H1 (cell line): ENCODE data around the gene STIM2. TPM values are rescaled to one million over a fixed set of nuclear protein-coding genes. Genes with fewer than 3 reads are reported as not detected.

Experiments used
- CTCF ChIA-PET: fragments of 300-600 bp; sonication (Branson Sonifier 250); formaldehyde crosslinking; loops from one replicate; lab custom pipeline; 2021; ENCODE audit not compliant: partially characterized antibody; lab: Charles Lee
- POLR2A ChIA-PET: fragments of 300-600 bp; sonication (Branson Sonifier 250); formaldehyde crosslinking; loops from one replicate; lab custom pipeline; 2021; ENCODE audit warnings: inconsistent platforms; ENCODE audit not compliant: partially characterized antibody; lab: Charles Lee
- DNase-seq, 2 experiments: peaks; one replicate each; pipeline versions ENCODE4 v3.0.0 to v3.0.0-alpha.2; 2010 to 2022; ENCODE audit warnings: low spot score in 2 of 2, low read depth in 1 of 2, mixed read lengths in 1 of 2
- FAIRE-seq: peaks from 2 replicates; lab custom pipeline; 2011; peaks lifted over from hg19 to GRCh38; lab: Jason Lieb, UNC
- H2AFZ ChIP-seq: 2 replicates; pipeline ENCODE4 v1.8.1; 2012; ENCODE audit warnings: low read length, inconsistent platforms
- H2AK5ac ChIP-seq: 2 replicates; pipeline ENCODE4 v1.6.1; 2013; ENCODE audit warnings: low read depth, low read length
- H2BK120ac ChIP-seq: replicated peaks from 2 replicates; pipeline ENCODE3; 2013; ENCODE audit warnings: low read depth, low read length, inconsistent platforms
- H2BK12ac ChIP-seq: 2 replicates; pipeline ENCODE4 v1.6.1; 2013; ENCODE audit warnings: low read depth, low read length
- H2BK15ac ChIP-seq: 2 replicates; pipeline ENCODE4 v1.6.1; 2013; ENCODE audit warnings: low read length
- H2BK20ac ChIP-seq: 2 replicates; pipeline ENCODE4 v1.6.1; 2013; ENCODE audit warnings: low read length
- H2BK5ac ChIP-seq: 2 replicates; pipeline ENCODE4 v1.6.1; 2013; ENCODE audit warnings: low read depth, low read length
- H3K14ac ChIP-seq: 2 replicates; pipeline ENCODE4 v1.6.1; 2013; ENCODE audit warnings: inconsistent platforms; ENCODE audit not compliant: insufficient read length
- H3K18ac ChIP-seq: 2 replicates; pipeline ENCODE4 v1.6.1; 2013; ENCODE audit warnings: low read length; ENCODE audit errors: extremely low read depth
- H3K23ac ChIP-seq: 2 replicates; pipeline ENCODE4 v1.6.1; 2013; ENCODE audit warnings: inconsistent platforms; ENCODE audit not compliant: insufficient read length
- H3K23me2 ChIP-seq: 2 replicates; pipeline ENCODE4 v1.6.1; 2013; ENCODE audit warnings: low read depth, low read length
- H3K27ac ChIP-seq: 2 replicates; pipeline ENCODE4 v1.6.1; 2011; ENCODE audit warnings: low read depth, low read length, inconsistent platforms
- H3K27me3 ChIP-seq, 4 experiments: replicated peaks in 1 of 4; 1 replicate in 1 of 4; 2 replicates in 3 of 4; pipeline versions ENCODE4 v1.6.1 to v1.8.1; 2011 to 2013; ENCODE audit warnings: low read length in 3 of 4, mild to moderate bottlenecking in 3 of 4, inconsistent platforms in 2 of 4, mixed read lengths in 2 of 4, moderate library complexity in 1 of 4; ENCODE audit not compliant: control insufficient read depth in 3 of 4, insufficient read depth in 3 of 4; ENCODE audit errors: extremely low read depth in 1 of 4
- H3K36me3 ChIP-seq, 4 experiments: 2 replicates each; pipeline versions ENCODE4 v1.6.1 to v1.8.1; 2011 to 2013; ENCODE audit warnings: mild to moderate bottlenecking in 4 of 4, low read length in 3 of 4, moderate library complexity in 2 of 4, control low read depth in 1 of 4, inconsistent platforms in 1 of 4; ENCODE audit not compliant: insufficient read depth in 4 of 4, control insufficient read depth in 2 of 4
- H3K4ac ChIP-seq: replicated peaks from 2 replicates; pipeline ENCODE3; 2013; ENCODE audit warnings: low read length, low read depth, mixed read lengths, inconsistent platforms; ENCODE audit not compliant: insufficient read length
- H3K4me1 ChIP-seq, 4 experiments: replicated peaks in 1 of 4; 1 replicate in 1 of 4; 2 replicates in 3 of 4; pipeline versions ENCODE4 v1.6.1 to v1.8.1; 2011 to 2013; ENCODE audit warnings: low read length in 3 of 4, inconsistent platforms in 2 of 4, mixed read lengths in 1 of 4; ENCODE audit not compliant: insufficient read depth in 4 of 4, control insufficient read depth in 3 of 4
- H3K4me2 ChIP-seq, 2 experiments: 2 replicates each; pipeline versions ENCODE4 v1.6.1 to v1.8.1; 2011 to 2013; ENCODE audit warnings: low read depth in 2 of 2, low read length in 2 of 2, control low read depth in 1 of 2, inconsistent platforms in 1 of 2, mild to moderate bottlenecking in 1 of 2; ENCODE audit not compliant: insufficient read depth in 1 of 2
- H3K4me3 ChIP-seq, 4 experiments: fragments of 200-600, 300-600 bp in 1 of 4; sonication (generic), shearing (Covaris generic), sonication (Bioruptor Twin) in 1 of 4; 2 replicates each; pipeline versions ENCODE4 v1.5.1 to v1.8.1; 2011 to 2016; ENCODE audit warnings: low read length in 4 of 4, low read depth in 3 of 4, control low read depth in 2 of 4, inconsistent platforms in 2 of 4, mild to moderate bottlenecking in 2 of 4, mixed read lengths in 1 of 4, moderate library complexity in 1 of 4; ENCODE audit not compliant: insufficient read depth in 2 of 4; ENCODE audit errors: extremely low read depth in 1 of 4
- H3K56ac ChIP-seq: replicated peaks from 2 replicates; pipeline ENCODE3; 2013; ENCODE audit warnings: low read depth, mild to moderate bottlenecking, mixed read lengths, low read length, inconsistent platforms; ENCODE audit not compliant: insufficient read length
- H3K79me1 ChIP-seq: 2 replicates; pipeline ENCODE4 v1.6.1; 2013; ENCODE audit warnings: low read depth, low read length, control low read depth
- H3K79me2 ChIP-seq, 2 experiments: 2 replicates each; pipeline versions ENCODE4 v1.6.1 to v1.8.1; 2012 to 2013; ENCODE audit warnings: low read length in 2 of 2, mild to moderate bottlenecking in 2 of 2, inconsistent platforms in 1 of 2; ENCODE audit not compliant: insufficient read depth in 2 of 2, control insufficient read depth in 1 of 2
- H3K9ac ChIP-seq, 4 experiments: replicated peaks in 1 of 4; 1 replicate in 1 of 4; 2 replicates in 3 of 4; pipeline versions ENCODE4 v1.6.1 to v1.8.1; 2011 to 2013; ENCODE audit warnings: low read depth in 3 of 4, low read length in 3 of 4, control low read depth in 2 of 4, mild to moderate bottlenecking in 2 of 4, moderate library complexity in 2 of 4, inconsistent platforms in 1 of 4; ENCODE audit errors: extremely low read depth in 1 of 4
- H3K9me3 ChIP-seq, 2 experiments: 2 replicates each; pipeline versions ENCODE4 v1.6.1 to v1.8.1; 2012 to 2013; ENCODE audit warnings: mild to moderate bottlenecking in 2 of 2, moderate library complexity in 2 of 2, control low read depth in 1 of 2, inconsistent platforms in 1 of 2, low read depth in 1 of 2, low read length in 1 of 2, mixed read lengths in 1 of 2; ENCODE audit not compliant: insufficient read depth in 2 of 2
- H4K20me1 ChIP-seq, 2 experiments: replicated peaks in 1 of 2; 2 replicates each; pipeline versions ENCODE3 to v1.8.1; 2011 to 2013; ENCODE audit warnings: inconsistent platforms in 2 of 2, low read length in 2 of 2, mild to moderate bottlenecking in 1 of 2; ENCODE audit not compliant: insufficient read depth in 2 of 2, control insufficient read depth in 1 of 2
- H4K5ac ChIP-seq: 2 replicates; pipeline ENCODE4 v1.6.1; 2013; ENCODE audit warnings: low read length, low read depth, mixed read lengths, inconsistent platforms; ENCODE audit not compliant: insufficient read length
- H4K8ac ChIP-seq: 2 replicates; pipeline ENCODE4 v1.8.0; 2013; ENCODE audit warnings: mild to moderate bottlenecking, moderate library complexity, low read length, inconsistent platforms; ENCODE audit not compliant: insufficient read depth; ENCODE audit errors: extremely low read depth
- H4K91ac ChIP-seq: replicated peaks from 2 replicates; pipeline ENCODE3; 2013; ENCODE audit warnings: low read length, mixed read lengths, inconsistent platforms; ENCODE audit not compliant: insufficient read length
- ASH2L ChIP-seq: fragments of 200-600, 300-600 bp; sonication (generic); IDR thresholded peaks from one replicate; pipeline ENCODE4 v1.7.1; 2017; ENCODE audit warnings: low read length
- BCL11A ChIP-seq, 2 experiments: IDR thresholded peaks; one replicate each; pipeline ENCODE4 v1.6.1; 2011; ENCODE audit warnings: low read depth in 2 of 2, low read length in 2 of 2, mild to moderate bottlenecking in 2 of 2
- CBX8 ChIP-seq: fragments of 300-800, 300-1000 bp; sonication (generic); IDR thresholded peaks from 2 replicates; pipeline ENCODE4 v1.7.1; 2016; ENCODE audit warnings: low read depth, low read length, borderline replicate concordance
- CEBPB ChIP-seq: IDR thresholded peaks from 2 replicates; pipeline ENCODE4 v1.6.1; 2012; ENCODE audit warnings: low read depth, low read length
- CHD2 ChIP-seq: IDR thresholded peaks from 2 replicates; pipeline ENCODE4 v1.6.1; 2012; ENCODE audit warnings: low read length, improper control_type of control experiment
- EGR1 ChIP-seq: IDR thresholded peaks from 2 replicates; pipeline ENCODE4 v1.6.1; 2011; ENCODE audit warnings: low read depth, low read length, borderline replicate concordance
- KDM4A ChIP-seq: IDR thresholded peaks from one replicate; pipeline ENCODE4 v1.7.1; 2012; ENCODE audit warnings: low read depth, mild to moderate bottlenecking, moderate library complexity, low read length, inconsistent platforms; ENCODE audit not compliant: severe bottlenecking
- RFX5 ChIP-seq: IDR thresholded peaks from 2 replicates; pipeline ENCODE4 v1.6.1; 2011; ENCODE audit warnings: low read depth, low read length, improper control_type of control experiment, borderline replicate concordance
- SAP30 ChIP-seq: fragments of 300-600 bp; sonication (generic); IDR thresholded peaks from 2 replicates; pipeline ENCODE4 v1.7.1; 2012; ENCODE audit warnings: low read length, moderate library complexity, mild to moderate bottlenecking, inconsistent platforms; ENCODE audit not compliant: insufficient read depth, insufficient replicate concordance
- SP1 ChIP-seq: IDR thresholded peaks from 2 replicates; pipeline ENCODE4 v1.6.1; 2011; ENCODE audit warnings: low read depth, low read length
- SP4 ChIP-seq: IDR thresholded peaks from 2 replicates; pipeline ENCODE4 v1.6.1; 2012; ENCODE audit warnings: low read length, inconsistent platforms
- TAF7 ChIP-seq: optimal IDR thresholded peaks from 2 replicates; pipeline ENCODE3; 2011; ENCODE audit warnings: low read depth, mild to moderate bottlenecking, inconsistent platforms, low read length, moderate library complexity, borderline replicate concordance
- TCF12 ChIP-seq: IDR thresholded peaks from 2 replicates; pipeline ENCODE4 v1.6.1; 2011; ENCODE audit warnings: low read depth, mild to moderate bottlenecking, low read length
- ZNF274 ChIP-seq: IDR thresholded peaks from 2 replicates; pipeline ENCODE4 v1.7.0; 2012; ENCODE audit warnings: low read length, borderline replicate concordance; ENCODE audit errors: extremely low read depth
- WGBS, 2 experiments: shearing (Covaris generic) in 1 of 2; methylation state at CpG; one replicate each; pipeline versions ENCODE4 v1.1.6 to v1.1.7; 2013 to 2015; ENCODE audit warnings: low lambda C conversion rate in 2 of 2, mixed read lengths in 2 of 2, inconsistent platforms in 1 of 2, low coverage in 1 of 2, missing lambda C conversion rate in 1 of 2; ENCODE audit not compliant: insufficient replicate concordance in 2 of 2, insufficient coverage in 1 of 2, insufficient read length in 1 of 2; ENCODE audit errors: extremely low coverage in 1 of 2, missing lambda C conversion rate in 1 of 2; 5-methylcytosine and 5-hydroxymethylcytosine counted together
- polyA plus RNA-seq, 7 experiments: library from polyadenylated mRNA; depleted of rRNA in 3 of 7; stranded (reverse) in 5 of 7; unstranded in 2 of 7; fragments of >200 nt in 5 of 7; fragments of 200-250 nt in 2 of 7; gene quantifications; 1 replicate in 5 of 7; 2 replicates in 1 of 7; 4 replicates in 1 of 7; pipeline versions ENCODE4 v1.2.1 to v1.2.3, GENCODE V29; 2011 to 2013; ENCODE audit warnings: missing spikeins in 2 of 7, mixed read lengths in 2 of 7
- total RNA-seq: library from RNA; stranded (reverse); fragmentation: NEBNext Ultra II Directional; extraction: Animal tissue kit (Norgen Biotek cat#: 25700); gene quantifications from 2 replicates; pipeline ENCODE4 v1.2.1, GENCODE V29; 2021

STIM2 gene
- total and polyA plus RNA-seq, 2 of the 8 experiments (the other 6 are each of a cell fraction or from before 2014, with no cell fraction given), result 22.9 to 23.0 TPM

DNA sequence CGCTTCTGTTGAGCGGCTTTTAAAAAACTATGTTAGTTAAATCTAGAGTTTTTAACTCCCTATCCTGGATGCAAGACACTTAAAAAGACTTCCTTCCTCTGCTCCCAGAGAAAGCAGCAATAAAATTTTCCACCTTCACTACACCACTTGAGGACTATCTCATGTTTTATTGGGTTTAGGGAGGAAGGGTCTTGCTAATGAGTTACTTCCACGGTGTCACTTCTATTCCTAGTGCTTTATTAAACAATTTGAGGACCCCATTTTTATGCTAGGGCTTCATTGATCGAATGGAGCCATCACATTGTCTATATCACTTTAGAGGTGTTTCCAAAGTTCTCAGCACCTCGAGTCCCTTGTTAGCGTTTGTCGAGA, 3.7 kb upstream of the STIM2 start:
- FAIRE-seq, result no peak
- no peak for TF ChIP-seq CHD2
- no peak for TF ChIP-seq BCL11A (IDR thresholded peaks at IDR 0.05; ENCODE audit: low read depth in 2 of 2, low read length in 2 of 2)
- no peak for TF ChIP-seq CBX8
- no peak for TF ChIP-seq SP1
- no peak for TF ChIP-seq ZNF274
- no peak for TF ChIP-seq ASH2L
- TF ChIP-seq TCF12, result no peak
- no peak for TF ChIP-seq CEBPB
- TF ChIP-seq RFX5, result no peak
- TF ChIP-seq KDM4A, result no peak
- TF ChIP-seq SP4, result no peak
- TF ChIP-seq TAF7, result no peak
- TF ChIP-seq EGR1, result no peak
- TF ChIP-seq SAP30, result no peak

More for the DNA sequence above, 3.7 kb upstream of the STIM2 start:
- peak overlapping the region; percentile 94; the same call in 1 of the 2 replicates for H2AFZ ChIP-seq
- H3K4me3 ChIP-seq, result peak overlapping the region; percentile 72 to 89 (median 86)
- H2BK15ac ChIP-seq, result peak overlapping the region; percentile 72; the same call in 1 of the 2 replicates
- H3K56ac ChIP-seq, result no peak overlapping the region
- H3K4ac ChIP-seq, result no peak overlapping the region
- peak overlapping the region; percentile 73; the same call in 1 of the 2 replicates for H2BK5ac ChIP-seq
- H4K91ac ChIP-seq, result peak overlapping the region; percentile 8
- DNase-seq, result no peak
- H3K23ac ChIP-seq, result no peak overlapping the region
- H3K23me2 ChIP-seq, result peaks cover 22% of the 10 kb centered on the region
- no peaks in the 10 kb centered on the region for H3K79me1 ChIP-seq
- no peaks in the 10 kb centered on the region for H3K9me3 ChIP-seq
- H4K8ac ChIP-seq, result no peak overlapping the region
- CTCF ChIA-PET, result interaction anchor here (0.9 to 1.6 kb wide), 4 partner anchors 18 to 132 kb away, joined by 3 to 5 read pairs (median 3); no protein-coding TSS in a partner anchor
- H4K20me1 ChIP-seq, result peaks cover 0 to 2% of the 10 kb centered on the region in 2 experiments
- H3K4me1 ChIP-seq, result peaks cover 2 to 10% (median 9%) of the 10 kb centered on the region in 4 experiments
- H3K14ac ChIP-seq, result no peak overlapping the region
- peak overlapping the region; percentile 3; the same call in 1 of the 2 replicates for H3K18ac ChIP-seq
- no peak overlapping the region for H4K5ac ChIP-seq
- H2AK5ac ChIP-seq, result no peak overlapping the region
- peak overlapping the region; percentile 93 to 99 for H3K4me2 ChIP-seq
- no peak overlapping the region for H3K27ac ChIP-seq
- POLR2A ChIA-PET, result interaction anchor here (1.9 kb wide), 1 partner anchor 8 kb away, joined by 6 read pairs; no protein-coding TSS in a partner anchor
- no peak overlapping the region for H2BK120ac ChIP-seq
- H3K36me3 ChIP-seq, result no peaks in the 10 kb centered on the region
- no peak overlapping the region for H2BK12ac ChIP-seq
- no peak overlapping the region for H2BK20ac ChIP-seq
- no peaks in the 10 kb centered on the region for H3K79me2 ChIP-seq
- H3K27me3 ChIP-seq, result no peaks in the 10 kb centered on the region
- peak overlapping the region in 1 of 4 experiments; percentile 56; a peak in 1 of 7 replicates for H3K9ac ChIP-seq
- 38% methylated on average over 7 of the region's 7 CpGs; no CpG with 5 or more reads in 1 of the 2 experiments for WGBS, 2 experiments
